Lower leg skin (tissue), 4 donors: Measurements from ENCODE around the gene RGS7. TPM values are rescaled to one million over a fixed set of nuclear protein-coding genes. Genes with fewer than 3 reads are reported as not detected.

Source experiments
- DNase-seq, 2 donors: peaks; one replicate each; pipeline ENCODE4 v3.0.0-alpha.2; 2019; ENCODE audit warnings: low spot score in 2 of 2
- H3K4me3 ChIP-seq: fragments of 200-600 bp; sonication (generic); 2 replicates; pipeline ENCODE4 v1.5.1; 2017; ENCODE audit warnings: mild to moderate bottlenecking, low read depth; ENCODE audit not compliant: poor library complexity, severe bottlenecking
- CTCF ChIP-seq, 3 donors: fragments of 450-650 bp; IDR thresholded peaks; one replicate each; pipeline ENCODE4 v1.5.1; 2016; ENCODE audit warnings: antibody characterized with exemption in 3 of 3, mild to moderate bottlenecking in 3 of 3, moderate library complexity in 2 of 3
- POLR2A ChIP-seq, 2 donors: fragments of 450-650 bp; IDR thresholded peaks; one replicate each; pipeline ENCODE4 v1.6.1; 2016 to 2017; ENCODE audit warnings: antibody characterized with exemption in 2 of 2, mild to moderate bottlenecking in 1 of 2, moderate library complexity in 1 of 2
- WGBS, 2 donors: methylation state at CpG; one replicate each; pipeline ENCODE4 v1.1.5; 2018; 5-methylcytosine and 5-hydroxymethylcytosine counted together
- intact Hi-C: fragments of 100-400 bp; cut with DNase I; formaldehyde crosslinking; loops from one replicate; pipeline ENCODE4 v1.15.0; 2023; ENCODE audit warnings: low total_unique reads
- total RNA-seq, 4 donors: library from RNA; depleted of rRNA; stranded (reverse); fragments of >200 nt; gene quantifications; one replicate each; pipeline ENCODE4 v1.1.0, GENCODE V29; 2016

The RGS7 gene
- total RNA-seq, 4 donors from 2014 or later = not detected

DNA sequence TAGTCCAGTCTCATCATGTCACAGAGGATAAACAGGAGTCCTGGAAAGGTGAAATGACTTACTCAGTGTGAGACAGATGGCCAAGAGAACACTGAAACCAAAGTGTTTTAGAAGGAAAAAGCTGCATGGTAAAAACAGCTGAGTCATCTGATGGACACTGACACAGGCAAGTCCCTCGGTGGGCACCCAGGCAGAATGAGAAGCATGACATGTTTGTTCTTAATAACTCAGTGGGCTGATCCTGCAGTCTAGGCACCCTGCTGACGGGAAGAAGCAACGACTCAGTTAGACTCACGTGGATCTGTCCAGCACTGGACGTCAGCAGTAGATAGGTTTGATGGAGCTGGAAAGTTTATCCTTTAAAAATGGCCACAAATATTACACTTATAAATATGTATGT, 116.9 kb downstream of the RGS7 start:
- intact Hi-C loops = no loop called here
- H3K4me3 ChIP-seq = no peak overlapping the region
- TF ChIP-seq POLR2A (IDR thresholded peaks at IDR 0.05) = no peak
- no peak for TF ChIP-seq CTCF (IDR thresholded peaks at IDR 0.05)
- no peak for DNase-seq
- WGBS, 2 donors = 68 to 75% methylated on average over 5 of the region's 5 CpGs

- DNase-seq = no peak
- TF ChIP-seq POLR2A (IDR thresholded peaks at IDR 0.05) = no peak
- no peak for TF ChIP-seq CTCF (IDR thresholded peaks at IDR 0.05)
- WGBS, 2 donors = 64 to 65% methylated on average over 8 of the region's 8 CpGs
- H3K4me3 ChIP-seq = no peak overlapping the region
- intact Hi-C loops = no loop called here
Observed at GRCh38 chr1:241237873-241238272, 119.1 kb downstream of the RGS7 start.

DNA sequence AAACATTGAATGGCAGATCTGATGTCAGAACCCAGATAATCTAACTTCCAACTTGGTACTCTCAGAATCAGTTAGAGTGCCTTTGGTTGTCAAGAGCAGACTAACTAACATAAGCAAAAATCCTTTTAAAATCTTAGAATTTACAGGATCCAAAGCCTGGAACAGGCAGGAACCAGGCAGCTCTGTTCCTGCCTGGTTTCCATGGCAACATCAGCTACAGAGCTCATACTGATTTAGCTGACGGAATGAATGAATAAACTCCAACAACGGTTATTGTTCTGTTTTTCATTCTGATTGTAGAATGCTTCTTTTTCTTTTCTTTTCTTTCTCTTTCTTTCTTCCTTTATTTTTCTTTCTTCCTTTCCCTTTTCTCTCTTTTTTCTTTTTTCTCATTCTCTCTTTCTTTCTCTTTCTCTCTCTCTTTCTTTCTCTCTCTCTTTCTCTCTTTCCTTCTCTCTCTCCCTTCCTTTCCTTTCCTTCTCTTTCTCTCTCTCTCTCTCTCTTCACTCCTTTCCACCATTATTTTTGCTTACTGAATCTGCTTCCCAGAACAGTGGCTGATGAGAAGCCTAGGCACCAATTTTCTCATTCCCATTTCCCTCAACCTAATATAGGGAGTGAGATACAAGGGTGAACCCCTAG, 121.6 kb downstream of the RGS7 start:
- no peak for DNase-seq
- no peak overlapping the region for H3K4me3 ChIP-seq
- WGBS, 2 donors = 16 to 19% methylated on average over 2 of the region's 2 CpGs
- no peak for TF ChIP-seq CTCF (IDR thresholded peaks at IDR 0.05)
- no peak for TF ChIP-seq POLR2A (IDR thresholded peaks at IDR 0.05)
- intact Hi-C loops = no loop called here

DNA sequence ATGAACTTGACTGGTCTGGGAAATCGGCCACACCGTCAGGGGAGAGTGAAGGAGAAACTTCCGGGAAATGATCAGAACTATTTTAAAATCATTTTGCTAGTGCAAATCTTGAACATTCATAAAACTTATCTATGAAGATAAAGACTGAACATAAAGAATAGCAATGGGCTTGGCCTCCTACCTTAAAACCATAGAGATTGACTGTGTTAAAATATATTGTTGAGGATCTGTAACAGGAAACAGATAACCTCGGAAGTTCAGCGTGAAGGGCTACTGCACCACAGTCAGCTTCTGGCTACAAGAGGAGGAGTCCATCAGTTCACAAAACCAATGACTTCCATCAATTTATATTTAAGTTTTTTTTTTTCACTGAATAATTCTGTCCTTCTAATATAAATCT, 127.3 kb downstream of the RGS7 start:
- intact Hi-C loops = no loop called here
- WGBS, 2 donors = 78 to 82% methylated on average over 5 of the region's 5 CpGs

GRCh38 chr1:241229216-241229615, 127.8 kb downstream of the RGS7 start:
- intact Hi-C loops = no loop called here
- no peak overlapping the region for H3K4me3 ChIP-seq
- WGBS, 2 donors = 41 to 54% methylated on average over 11 of the region's 11 CpGs
- DNase-seq = no peak
- TF ChIP-seq CTCF (IDR thresholded peaks at IDR 0.05) = no peak
- TF ChIP-seq POLR2A (IDR thresholded peaks at IDR 0.05) = no peak

More for the DNA sequence above, 127.3 kb downstream of the RGS7 start:
- TF ChIP-seq CTCF (IDR thresholded peaks at IDR 0.05) (no peak), POLR2A (IDR thresholded peaks at IDR 0.05) (no peak)
- no peak for DNase-seq
- H3K4me3 ChIP-seq = no peak overlapping the region

DNA sequence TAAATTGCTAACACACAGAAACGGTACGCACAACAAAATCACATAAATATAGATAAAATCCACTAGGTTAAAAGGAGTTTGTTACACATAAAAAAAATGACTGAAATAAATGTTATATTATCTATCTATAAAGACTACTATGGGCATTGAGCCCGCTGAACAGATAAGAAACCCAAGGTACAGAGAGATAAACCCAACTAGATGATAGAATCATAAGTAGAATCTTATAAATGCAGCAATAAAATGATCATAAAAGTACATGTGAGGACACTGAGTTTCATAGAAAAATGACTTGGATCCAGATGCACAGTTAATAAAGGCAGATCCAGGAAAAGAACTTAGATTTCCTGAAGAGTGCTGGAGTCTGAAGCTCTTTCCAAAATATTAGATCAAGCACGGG, 128.7 kb downstream of the RGS7 start:
- TF ChIP-seq POLR2A (IDR thresholded peaks at IDR 0.05) (no peak), CTCF (IDR thresholded peaks at IDR 0.05) (no peak)
- DNase-seq = no peak
- H3K4me3 ChIP-seq = no peak overlapping the region
- WGBS, 2 donors = 64 to 70% methylated on average over 4 of the region's 4 CpGs
- intact Hi-C loops = no loop called here
